NT2/D1 (cell line): ENCODE data around the gene ZNF581.

Experiments
- SUZ12 ChIP-seq: IDR thresholded peaks from 2 replicates; pipeline ENCODE4 v1.6.1; 2011; ENCODE audit not compliant: insufficient read length, insufficient read depth; ENCODE audit errors: extremely low read depth
- YY1 ChIP-seq: IDR thresholded peaks from 2 replicates; pipeline ENCODE4 v1.6.1; 2011; ENCODE audit not compliant: insufficient read length, insufficient read depth
- ZNF274 ChIP-seq: IDR thresholded peaks from 2 replicates; pipeline ENCODE4 v1.6.1; 2011; ENCODE audit warnings: mild to moderate bottlenecking, low read depth, low read length

GRCh38 chr19:55635334-55635717 lies 8.1 kb upstream of the ZNF581 start:
- TF ChIP-seq ZNF274 = no peak
- TF ChIP-seq SUZ12 = no peak
- TF ChIP-seq YY1 = no peak
